Germinal center (tissue), 1 donor: ENCODE measurements around the gene RNASEH1.

Experiments used
- DNase-seq: peaks from one replicate; pipeline ENCODE4 v3.0.0; 2012; ENCODE audit warnings: mixed read lengths, low spot score

RNASEH1 gene

DNA sequence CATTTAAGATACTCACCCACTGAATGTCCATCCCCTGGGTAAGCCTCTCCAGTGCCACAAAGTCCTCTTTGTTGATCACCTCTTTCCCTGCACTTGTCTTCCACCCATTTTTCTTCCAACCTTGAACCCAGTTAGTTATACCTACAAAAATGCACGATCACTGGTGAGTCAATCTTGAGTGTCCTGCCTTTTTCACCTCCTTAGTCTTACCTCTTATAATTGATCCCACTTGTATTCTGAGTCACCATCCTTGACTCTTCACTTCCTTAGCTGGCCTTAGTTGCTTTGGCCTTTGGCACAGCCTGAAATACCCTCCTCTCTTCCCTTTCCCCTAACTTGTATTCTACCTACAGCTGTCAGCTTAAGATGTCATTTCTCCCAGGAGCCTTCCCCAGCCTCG, 10.2 kb downstream of the RNASEH1 start:
- no peak for DNase-seq

DNA sequence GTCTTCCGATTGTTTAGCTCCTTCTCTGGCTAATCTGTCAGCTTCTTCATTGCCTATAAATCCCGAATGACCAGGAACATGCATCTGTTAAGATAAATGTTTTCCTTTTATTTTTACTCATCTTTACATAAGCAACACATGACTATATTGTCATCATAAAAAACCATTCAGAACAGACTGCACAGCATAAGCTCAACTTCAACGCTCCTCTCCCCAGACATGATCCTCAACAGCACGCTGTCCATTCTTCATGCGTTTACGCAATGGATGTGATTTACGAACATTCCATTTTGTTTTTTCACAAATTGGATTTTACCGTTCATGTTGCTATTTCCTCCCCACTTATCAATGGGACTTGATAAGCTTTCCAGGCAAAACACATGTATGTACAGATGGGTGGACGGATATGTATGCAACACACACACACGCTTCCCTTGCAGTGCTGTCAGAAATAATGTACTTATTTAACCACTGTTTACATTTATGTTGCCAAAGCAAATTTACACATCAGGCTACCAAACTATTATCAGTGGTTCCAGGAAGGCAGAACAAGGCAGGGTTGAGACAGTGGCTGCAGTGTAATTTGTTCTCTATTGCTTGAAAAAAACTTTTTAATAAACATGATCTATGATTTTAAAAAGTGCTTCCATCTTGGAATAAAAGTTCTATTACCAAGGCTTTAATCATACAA, 12.2 kb downstream of the RNASEH1 start:
- no peak for DNase-seq

DNA sequence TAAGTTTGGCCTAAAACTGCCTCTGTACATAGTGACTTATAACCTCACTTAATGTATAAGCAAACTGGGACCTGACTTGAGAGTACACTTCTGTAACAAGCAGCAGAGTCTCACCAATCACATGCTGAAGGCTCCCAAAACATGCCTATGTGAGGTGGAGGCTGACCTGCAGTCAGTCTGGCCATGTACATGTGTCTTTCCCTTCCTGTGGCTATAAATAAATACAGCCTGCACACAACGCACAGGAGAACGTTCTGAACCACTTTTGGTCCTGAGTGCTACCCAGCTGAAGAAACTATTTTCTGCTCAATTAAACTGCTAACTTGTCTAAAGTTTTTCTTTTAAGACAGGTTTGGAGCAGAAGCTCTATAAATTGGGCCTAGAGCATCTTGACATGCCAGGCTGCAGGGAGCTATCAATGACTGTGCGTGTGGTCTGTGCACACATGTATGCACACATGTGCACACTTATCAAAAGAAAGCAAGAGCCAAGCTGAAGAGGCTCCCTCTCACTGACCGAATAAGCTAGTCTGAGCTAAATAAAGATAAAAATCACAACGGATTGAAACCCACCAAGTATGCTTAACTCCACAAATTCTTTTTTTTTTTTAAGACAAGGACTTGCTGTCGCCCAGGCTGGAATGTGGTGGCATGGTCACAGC, 15.0 kb downstream of the RNASEH1 start:
- DNase-seq: no peak

- DNase-seq: no peak
Observed at GRCh38 chr2:3542107-3542506, 16.0 kb downstream of the RNASEH1 start.

GRCh38 chr2:3539836-3540235, 18.3 kb downstream of the RNASEH1 start:
- DNase-seq: no peak

DNA sequence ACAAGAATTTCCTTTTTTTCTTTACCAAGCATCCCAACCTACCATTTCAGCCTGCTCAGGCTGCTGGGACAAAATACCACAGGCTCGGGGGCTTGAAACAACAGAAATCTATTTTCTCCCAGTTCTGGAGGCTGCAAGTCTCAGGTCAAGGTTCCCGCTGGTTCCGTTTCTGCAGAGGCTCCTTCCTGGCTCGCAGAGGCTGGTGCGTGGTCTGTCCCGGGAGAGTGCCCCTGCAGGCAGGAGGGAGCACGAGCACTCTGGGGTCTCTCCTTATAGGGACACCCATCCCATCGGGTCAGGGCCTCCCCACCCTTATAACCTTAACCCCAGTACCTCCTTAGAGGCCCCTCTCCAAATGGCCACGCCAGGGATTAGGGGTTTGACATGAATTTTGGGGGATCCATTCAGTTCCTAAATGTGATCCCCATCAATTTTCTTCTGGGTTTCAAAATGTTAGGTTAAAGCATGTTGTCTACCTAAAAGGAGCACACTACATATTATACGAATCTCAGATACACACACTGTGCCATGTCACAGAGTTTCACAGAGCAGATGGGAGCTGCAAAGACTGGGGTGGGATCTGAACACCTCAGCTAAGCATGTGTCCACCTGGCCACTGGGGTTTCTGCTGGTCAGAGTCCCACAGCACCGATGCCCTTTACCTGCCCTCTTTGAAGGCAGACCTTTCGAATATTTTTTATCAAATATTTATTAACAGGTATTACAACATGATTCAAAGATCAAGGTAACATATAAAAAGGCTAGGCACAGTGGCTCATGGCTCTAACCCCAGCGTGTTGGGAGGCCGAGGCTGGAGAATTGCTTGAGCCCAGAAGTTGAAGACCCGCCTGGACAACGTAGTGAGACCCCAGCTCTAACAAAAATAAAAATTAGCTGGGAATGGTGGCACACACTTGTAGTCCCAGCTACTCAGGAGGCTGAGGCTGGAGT, 21.2 kb downstream of the RNASEH1 start:
- DNase-seq: peak; percentile 21

DNA sequence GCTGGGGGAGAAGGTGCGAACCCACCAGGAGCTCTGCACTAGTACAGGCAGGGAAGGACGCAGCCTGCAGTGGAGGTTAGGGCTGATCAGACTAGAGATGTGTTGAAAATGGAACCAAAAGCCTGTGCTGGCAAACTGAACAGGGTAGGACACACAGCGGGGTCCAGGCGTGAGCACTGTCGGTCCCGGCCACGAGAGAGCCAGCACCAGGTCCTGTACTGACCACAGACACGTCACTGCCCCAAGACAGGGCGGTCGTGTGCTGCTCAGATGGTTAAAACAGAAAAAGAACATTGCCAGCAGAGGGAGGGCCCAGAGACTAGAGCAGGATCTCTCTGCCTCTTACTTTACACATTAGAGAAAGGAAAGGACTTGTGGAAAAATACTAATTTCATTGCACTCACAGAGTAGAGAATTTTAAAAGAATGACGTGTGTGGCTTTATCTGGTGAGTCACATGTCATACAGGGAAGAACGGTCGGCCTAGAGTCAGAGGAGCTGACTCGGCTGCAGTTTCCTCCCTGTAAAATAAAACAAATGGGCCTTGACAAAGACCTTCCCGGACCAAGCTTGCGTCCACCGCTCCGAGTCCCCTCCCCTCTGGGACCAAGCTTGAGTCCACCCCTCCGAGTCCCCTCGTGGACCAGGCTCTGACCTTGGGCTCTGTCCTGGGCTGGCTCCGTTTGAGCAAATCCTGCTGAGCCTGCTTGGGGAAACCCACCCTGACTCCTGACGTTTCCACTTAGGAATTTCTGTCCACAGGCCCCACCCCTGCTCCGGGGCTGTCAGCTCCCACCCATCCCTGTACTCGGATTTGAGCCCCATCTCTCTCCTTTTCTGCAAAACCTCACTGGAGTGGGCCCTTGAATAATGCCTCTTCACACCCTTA, 22.1 kb downstream of the RNASEH1 start:
- no peak for DNase-seq

DNA sequence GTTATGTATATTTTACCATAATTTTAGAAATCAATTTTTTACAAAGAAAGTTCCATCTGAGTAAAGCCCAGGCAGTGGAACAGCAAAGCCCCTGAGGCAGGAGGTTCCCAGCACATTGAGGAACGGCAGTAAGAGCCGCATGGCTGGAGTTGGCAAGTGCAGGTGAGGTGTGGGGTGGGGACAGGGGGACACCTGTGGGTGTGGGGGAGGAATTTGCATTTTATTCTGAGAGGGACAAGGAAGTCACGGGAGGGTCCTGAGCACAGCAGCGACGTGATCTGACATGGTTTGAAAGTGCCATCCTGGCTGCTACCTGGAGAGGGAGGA, 22.7 kb downstream of the RNASEH1 start:
- DNase-seq: peak; percentile 40

DNA sequence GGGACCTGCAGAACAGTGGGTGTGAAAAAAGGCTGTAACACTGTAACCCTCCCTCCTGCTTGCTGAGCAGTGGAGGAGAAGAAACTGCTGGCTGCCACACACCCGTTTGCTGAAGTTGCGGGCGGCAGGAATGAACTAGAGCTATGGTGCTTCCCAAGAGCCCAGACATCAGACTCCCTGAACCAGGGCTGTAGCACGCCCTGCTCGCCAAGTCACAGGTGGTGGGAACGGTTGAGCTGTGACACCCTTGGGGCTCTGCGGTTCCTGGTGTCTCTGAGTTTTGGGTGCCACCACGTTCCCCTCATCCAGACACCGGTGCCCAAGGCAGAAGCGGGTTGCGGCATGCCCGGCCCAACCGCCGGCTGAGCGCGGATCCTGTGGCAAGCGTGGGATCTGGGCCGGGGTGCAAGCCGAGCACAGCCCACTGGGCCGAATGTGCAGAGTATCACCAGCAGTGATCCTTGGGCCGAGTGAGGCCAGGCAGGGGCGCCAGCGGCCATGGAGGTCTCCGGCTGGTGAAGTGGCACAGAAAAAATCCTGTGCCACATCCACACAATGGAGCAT, 23.8 kb downstream of the RNASEH1 start:
- DNase-seq: no peak

- DNase-seq: no peak
Observed at GRCh38 chr2:3533836-3534235, 24.3 kb downstream of the RNASEH1 start.

DNA sequence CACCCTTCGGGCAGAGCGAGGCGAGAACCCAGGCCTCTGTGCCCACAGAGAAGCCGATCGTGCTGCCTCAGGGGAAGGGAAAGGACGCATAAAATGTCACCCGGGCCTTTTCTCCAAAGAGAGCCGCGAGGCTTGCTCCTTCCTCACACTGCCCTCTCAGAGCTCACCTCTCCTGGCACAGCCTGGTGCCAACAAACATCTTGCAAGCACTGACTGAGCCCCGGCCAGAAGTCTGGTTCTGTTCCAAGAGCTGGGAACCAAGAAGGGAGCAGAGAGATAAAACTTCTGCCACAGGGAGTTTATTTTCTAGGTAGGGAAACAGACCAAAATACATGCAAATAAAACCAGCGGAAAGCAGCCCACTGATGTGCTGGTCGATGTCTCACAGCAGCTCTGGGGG, 25.2 kb downstream of the RNASEH1 start:
- DNase-seq: no peak

DNA sequence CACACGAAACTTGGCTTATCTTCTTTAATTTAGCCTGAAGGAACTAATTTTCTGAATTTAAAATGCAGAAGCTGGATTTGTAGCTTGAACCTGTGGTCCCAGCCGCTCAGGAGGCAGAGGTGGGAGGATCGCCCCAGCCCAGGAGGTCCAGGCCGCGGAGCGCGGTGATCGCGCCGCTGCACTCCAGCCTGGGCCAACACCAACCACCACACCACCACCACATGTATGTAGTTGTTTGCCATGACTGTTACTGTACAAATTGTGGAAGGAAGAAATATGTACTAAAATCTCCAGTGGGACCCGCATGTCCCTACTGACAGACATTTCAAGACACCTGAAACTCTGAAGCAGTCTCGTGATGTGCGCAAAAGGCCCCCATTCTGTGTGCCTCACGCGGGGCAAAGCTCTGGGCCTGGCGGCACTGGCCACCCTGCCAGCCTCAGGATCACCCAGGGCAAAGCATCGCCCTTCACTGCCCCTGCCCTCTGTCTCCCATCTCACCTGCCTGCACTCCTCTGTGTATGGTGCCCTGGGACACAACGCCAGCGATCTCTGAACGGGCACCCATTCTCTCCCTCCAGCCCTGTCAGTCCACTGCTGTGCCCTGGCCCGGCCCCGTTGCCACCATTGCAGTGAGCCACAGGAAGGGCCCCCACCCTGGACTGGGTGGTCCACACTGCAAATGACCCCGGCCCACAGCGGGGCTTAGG, 28.7 kb downstream of the RNASEH1 start:
- no peak for DNase-seq

- no peak for DNase-seq
Observed at GRCh38 chr2:3527886-3528785, 30.0 kb downstream of the RNASEH1 start.

- no peak for DNase-seq
Observed at GRCh38 chr2:3526871-3527270, 31.3 kb downstream of the RNASEH1 start.

DNA sequence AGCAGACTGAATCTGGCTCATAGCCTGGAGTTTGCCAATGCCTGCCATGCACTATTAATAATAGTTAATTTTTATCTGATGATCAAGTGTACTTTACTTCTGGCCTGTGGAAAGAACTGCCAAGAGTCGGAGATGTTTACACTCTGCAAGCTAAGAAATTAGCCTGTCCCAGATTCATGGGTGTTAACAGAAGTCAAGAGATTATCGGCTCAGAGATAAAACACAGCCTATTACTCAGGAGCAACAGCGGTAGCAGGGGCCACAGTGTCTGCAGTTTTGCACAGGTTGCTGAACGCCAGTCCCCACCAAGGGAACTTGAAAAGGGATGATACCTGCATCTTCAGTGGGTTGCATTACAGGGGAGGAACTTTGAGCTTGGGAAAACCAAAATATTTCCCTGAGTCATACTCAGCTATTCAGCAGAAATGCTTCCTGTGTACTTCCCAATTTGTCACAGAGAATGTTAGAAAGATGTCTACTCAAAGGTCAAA, 34.5 kb downstream of the RNASEH1 start:
- DNase-seq: no peak

DNA sequence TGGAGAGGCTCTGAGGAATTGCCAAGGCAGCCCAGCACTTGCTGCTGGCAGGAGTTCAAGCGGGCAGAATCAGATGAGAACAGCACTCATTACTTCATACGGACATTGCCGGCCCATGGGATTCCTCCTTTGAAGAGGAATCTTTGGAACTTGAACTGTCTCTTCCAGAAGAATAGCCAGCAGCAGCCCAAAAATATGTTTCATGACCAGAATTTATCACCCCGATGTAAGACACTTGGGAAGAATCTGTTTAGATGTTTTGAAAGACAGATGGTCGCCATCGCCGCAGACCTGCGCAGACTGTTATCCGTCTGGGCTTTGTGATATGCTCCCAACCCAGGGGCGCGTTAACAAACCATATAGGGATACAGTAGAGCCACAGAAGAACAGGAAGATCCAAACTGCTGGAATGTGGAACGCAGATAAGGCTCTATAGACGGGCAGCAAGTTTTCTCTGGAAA, 35.1 kb downstream of the RNASEH1 start:
- DNase-seq: no peak

- DNase-seq: no peak
Observed at GRCh38 chr2:3520591-3520990, 37.5 kb downstream of the RNASEH1 start.

GRCh38 chr2:3519255-3520205, 38.6 kb downstream of the RNASEH1 start, which contains the start of gene ADI1:
ADI1 (minus strand) TSS chr2:3519531; CDS start chr2:3519487, 44 bp downstream.
- peak; percentile 67 for DNase-seq
